Liver (tissue), 9 donors: ENCODE results near the gene HMX1. TPM values are rescaled to one million over a fixed set of nuclear protein-coding genes. Genes with fewer than 3 reads are reported as not detected.

Source experiments
- DNase-seq: peaks from one replicate; pipeline ENCODE4 v3.0.0-alpha.2; 2017; ENCODE audit warnings: low spot score
- H3K27ac ChIP-seq, 2 donors: one replicate each; pipeline ENCODE4 v1.7.0; 2013; ENCODE audit warnings: inconsistent platforms in 2 of 2, low read length in 2 of 2, control low read depth in 1 of 2, low read depth in 1 of 2, mild to moderate bottlenecking in 1 of 2
- H3K27me3 ChIP-seq, 4 donors: one replicate each; pipeline versions ENCODE4 v1.6.1 to v1.7.0; 2013; ENCODE audit warnings: low read length in 3 of 4, inconsistent platforms in 1 of 4, mild to moderate bottlenecking in 1 of 4, moderate library complexity in 1 of 4; ENCODE audit not compliant: control insufficient read depth in 4 of 4, insufficient read depth in 4 of 4
- H3K36me3 ChIP-seq, 4 donors: one replicate each; pipeline versions ENCODE4 v1.6.1 to v1.7.0; 2013; ENCODE audit warnings: low read length in 3 of 4, mild to moderate bottlenecking in 3 of 4, low read depth in 1 of 4, moderate library complexity in 1 of 4; ENCODE audit not compliant: control insufficient read depth in 4 of 4, insufficient read depth in 3 of 4
- H3K4me1 ChIP-seq, 4 donors: one replicate each; pipeline versions ENCODE4 v1.6.1 to v1.7.0; 2013; ENCODE audit warnings: low read length in 3 of 4, mild to moderate bottlenecking in 3 of 4, moderate library complexity in 1 of 4; ENCODE audit not compliant: control insufficient read depth in 4 of 4, insufficient read depth in 4 of 4
- H3K4me3 ChIP-seq, 3 donors: one replicate each; pipeline versions ENCODE4 v1.6.1 to v1.7.0; 2013; ENCODE audit warnings: low read length in 3 of 3, control low read depth in 1 of 3, low read depth in 1 of 3, mild to moderate bottlenecking in 1 of 3
- H3K9ac ChIP-seq, 2 donors: one replicate each; pipeline ENCODE4 v1.7.0; 2013; ENCODE audit warnings: low read length in 2 of 2, mild to moderate bottlenecking in 2 of 2, moderate library complexity in 2 of 2, control low read depth in 1 of 2, low read depth in 1 of 2
- H3K9me3 ChIP-seq, 4 donors: one replicate each; pipeline versions ENCODE4 v1.6.1 to v1.7.0; 2013; ENCODE audit warnings: low read length in 3 of 4; ENCODE audit not compliant: control insufficient read depth in 4 of 4
- ATF3 ChIP-seq: IDR thresholded peaks from 2 replicates; pipeline ENCODE4 v1.6.1; 2016; ENCODE audit warnings: antibody characterized with exemption
- CTCF ChIP-seq: fragments of 150-350 bp; IDR thresholded peaks from 2 replicates; pipeline ENCODE4 v1.5.1; 2017; ENCODE audit warnings: improper control_type of control experiment, low read depth, low read length; ENCODE audit not compliant: missing input control
- EGR1 ChIP-seq, 2 donors: IDR thresholded peaks; 2 replicates each; pipeline ENCODE4 v1.6.1; 2016 to 2018; ENCODE audit warnings: antibody characterized with exemption in 2 of 2, low read depth in 2 of 2
- FOXA1 ChIP-seq: IDR thresholded peaks from 2 replicates; pipeline ENCODE4 v1.6.1; 2016; ENCODE audit warnings: antibody characterized with exemption
- FOXA2 ChIP-seq: IDR thresholded peaks from 2 replicates; pipeline ENCODE4 v1.6.1; 2016; ENCODE audit warnings: antibody characterized with exemption
- GABPA ChIP-seq, 2 donors: IDR thresholded peaks in 1 of 2; conservative IDR thresholded peaks in 1 of 2; 2 replicates each; pipeline ENCODE4 v1.6.1; 2016; ENCODE audit warnings: antibody characterized with exemption in 2 of 2, mild to moderate bottlenecking in 1 of 2, moderate library complexity in 1 of 2
- HNF4A ChIP-seq, 2 donors: conservative IDR thresholded peaks; 2 replicates each; pipeline ENCODE4 v1.6.1; 2016; ENCODE audit warnings: antibody characterized with exemption in 2 of 2, mild to moderate bottlenecking in 2 of 2
- HNF4G ChIP-seq: IDR thresholded peaks from 2 replicates; pipeline ENCODE4 v1.6.1; 2016; ENCODE audit warnings: antibody characterized with exemption
- JUND ChIP-seq, 2 donors: IDR thresholded peaks; 2 replicates each; pipeline ENCODE4 v1.6.1; 2016; ENCODE audit warnings: antibody characterized with exemption in 2 of 2
- RAD21 ChIP-seq, 2 donors: IDR thresholded peaks; 2 replicates each; pipeline ENCODE4 v1.6.1; 2016; ENCODE audit warnings: antibody characterized with exemption in 2 of 2, mild to moderate bottlenecking in 2 of 2
- RXRA ChIP-seq, 2 donors: IDR thresholded peaks; 2 replicates each; pipeline ENCODE4 v1.6.1; 2017 to 2018; ENCODE audit warnings: antibody characterized with exemption in 2 of 2, mild to moderate bottlenecking in 1 of 2
- SP1 ChIP-seq: IDR thresholded peaks from 2 replicates; pipeline ENCODE4 v1.6.1; 2018; ENCODE audit warnings: antibody characterized with exemption, mild to moderate bottlenecking
- TAF1 ChIP-seq: conservative IDR thresholded peaks from 2 replicates; pipeline ENCODE4 v1.6.1; 2016; ENCODE audit warnings: antibody characterized with exemption, mild to moderate bottlenecking
- YY1 ChIP-seq: IDR thresholded peaks from 2 replicates; pipeline ENCODE4 v1.6.1; 2016; ENCODE audit warnings: antibody characterized with exemption, mild to moderate bottlenecking
- ZBTB33 ChIP-seq: IDR thresholded peaks from 2 replicates; pipeline ENCODE4 v1.6.1; 2016; ENCODE audit warnings: antibody characterized with exemption
- WGBS: extraction: QIAGEN DNeasy Blood & Tissue Kit; methylation state at CpG from one replicate; pipeline ENCODE4 v1.1.7; 2013; 5-methylcytosine and 5-hydroxymethylcytosine counted together
- polyA plus RNA-seq, 2 donors: library from polyadenylated mRNA; stranded (reverse) in 1 of 2; unstranded in 1 of 2; fragments of 200-250 nt in 1 of 2; fragments of >200 nt in 1 of 2; fragmentation: Nextera tagmentation in 1 of 2; extraction: Ambion mirVana in 1 of 2; gene quantifications; one replicate each; pipeline versions ENCODE4 v1.2.1 to v1.2.3, GENCODE V29; 2013 to 2015
- total RNA-seq, 2 donors: library from RNA; depleted of rRNA; stranded (reverse); fragments of >200 nt; gene quantifications; one replicate each; pipeline ENCODE4 v1.2.3, GENCODE V29; 2014
- donor health status: healthy.
- donor health status: healthy.
- donor health status: healthy.
- donor health status: healthy.
- donor health status: healthy.

The HMX1 gene
- total and polyA plus RNA-seq, 4 donors = not detected

- H3K36me3 ChIP-seq = no peaks in the 10 kb centered on the region
- no peak overlapping the region for H3K27ac ChIP-seq
- no peak overlapping the region for H3K4me3 ChIP-seq
- TF ChIP-seq GABPA (IDR thresholded peaks at IDR 0.05 in 1 of 2, conservative IDR thresholded peaks at IDR 0.05 in 1 of 2) (no peak), FOXA2 (no peak), RXRA (IDR thresholded peaks at IDR 0.05) (no peak), TAF1 (no peak), RAD21 (IDR thresholded peaks at IDR 0.05) (no peak), JUND (IDR thresholded peaks at IDR 0.05) (no peak), HNF4G (no peak), YY1 (no peak), CTCF (no peak), EGR1 (IDR thresholded peaks at IDR 0.05; ENCODE audit: low read depth in 2 of 2) (no peak), FOXA1 (no peak)
- H3K27me3 ChIP-seq = peaks cover 0 to 4% (median 0%) of the 10 kb centered on the region in 4 donors
- DNase-seq = no peak
- H3K9me3 ChIP-seq = peaks cover 0 to under 1% (median 0%) of the 10 kb centered on the region in 4 donors
- H3K4me1 ChIP-seq = no peaks in the 10 kb centered on the region
- H3K9ac ChIP-seq = no peak overlapping the region
- 72% methylated on average over 12 of the region's 12 CpGs for WGBS
Observed at GRCh38 chr4:8838296-8838960, 33.2 kb downstream of the HMX1 start.

GRCh38 chr4:8837181-8837841, 34.3 kb downstream of the HMX1 start:
- 65% methylated on average over 19 of the region's 19 CpGs for WGBS
- peaks cover 0 to 4% (median 0%) of the 10 kb centered on the region in 4 donors for H3K27me3 ChIP-seq
- TF ChIP-seq CTCF = no peak
- TF ChIP-seq TAF1 = no peak
- TF ChIP-seq SP1 = no peak
- no peak for TF ChIP-seq ZBTB33
- no peak for TF ChIP-seq FOXA1
- no peak for TF ChIP-seq FOXA2
- no peak for TF ChIP-seq JUND (IDR thresholded peaks at IDR 0.05)
- TF ChIP-seq ATF3 = no peak
- TF ChIP-seq HNF4A (conservative IDR thresholded peaks at IDR 0.05) = no peak
- no peak for TF ChIP-seq RXRA (IDR thresholded peaks at IDR 0.05)
- no peak for TF ChIP-seq YY1
- no peaks in the 10 kb centered on the region for H3K36me3 ChIP-seq
- no peak overlapping the region for H3K4me3 ChIP-seq
- H3K9ac ChIP-seq = no peak overlapping the region
- no peak overlapping the region for H3K27ac ChIP-seq
- H3K9me3 ChIP-seq = no peaks in the 10 kb centered on the region
- H3K4me1 ChIP-seq = no peaks in the 10 kb centered on the region
- DNase-seq = no peak
